HEK293 (cell line): ENCODE measurements around the gene GARIN5A.

Source experiments
- CTCF ChIP-seq: fragments of 450-650 bp; formaldehyde crosslinking; IDR thresholded peaks from 2 replicates; pipeline ENCODE4 v1.5.1; 2016; ENCODE audit warnings: missing biosample characterization, missing genetic modification characterization
- EGR2 ChIP-seq: fragments of 450-650 bp; formaldehyde crosslinking; IDR thresholded peaks from 2 replicates; pipeline ENCODE4 v1.5.1; 2016; ENCODE audit warnings: low read depth, missing biosample characterization, missing genetic modification characterization
- IKZF3 ChIP-seq: fragments of 450-650 bp; IDR thresholded peaks from 2 replicates; pipeline ENCODE4 v1.5.0; 2018; ENCODE audit warnings: missing biosample characterization, mild to moderate bottlenecking, missing genetic modification characterization, moderate library complexity
- MYNN ChIP-seq: fragments of 450-650 bp; formaldehyde crosslinking; IDR thresholded peaks from 2 replicates; pipeline ENCODE4 v1.5.1; 2016; ENCODE audit warnings: missing biosample characterization, missing genetic modification characterization, borderline replicate concordance
- ZBTB26 ChIP-seq: fragments of 450-650 bp; formaldehyde crosslinking; optimal IDR thresholded peaks from 2 replicates; pipeline ENCODE3; 2016; ENCODE audit warnings: missing biosample characterization, mild to moderate bottlenecking, missing genetic modification characterization
- ZNF214 ChIP-seq: fragments of 450-650 bp; formaldehyde crosslinking; IDR thresholded peaks from 2 replicates; pipeline ENCODE4 v1.5.1; 2017; ENCODE audit warnings: missing biosample characterization, mild to moderate bottlenecking, missing genetic modification characterization, borderline replicate concordance
- ZNF777 ChIP-seq: fragments of 450-650 bp; formaldehyde crosslinking; IDR thresholded peaks from 2 replicates; pipeline ENCODE4 v1.5.1; 2017; ENCODE audit warnings: missing biosample characterization, missing genetic modification characterization, borderline replicate concordance
- TF ChIP-seq, protein P1 (sequence below): fragments of 450-650 bp; IDR thresholded peaks from 2 replicates; pipeline ENCODE4 v1.5.1; 2018; ENCODE audit warnings: missing biosample characterization, missing genetic modification characterization
- TF ChIP-seq, protein P2 (sequence below): fragments of 450-650 bp; formaldehyde crosslinking; IDR thresholded peaks from 2 replicates; pipeline ENCODE4 v1.5.1; 2016; ENCODE audit warnings: missing biosample characterization, missing genetic modification characterization
- TF ChIP-seq, protein P3 (sequence below): IDR thresholded peaks from 2 replicates; pipeline ENCODE4 v1.6.1; 2011; ENCODE audit warnings: mild to moderate bottlenecking, low read depth, low read length, borderline replicate concordance

DNA sequence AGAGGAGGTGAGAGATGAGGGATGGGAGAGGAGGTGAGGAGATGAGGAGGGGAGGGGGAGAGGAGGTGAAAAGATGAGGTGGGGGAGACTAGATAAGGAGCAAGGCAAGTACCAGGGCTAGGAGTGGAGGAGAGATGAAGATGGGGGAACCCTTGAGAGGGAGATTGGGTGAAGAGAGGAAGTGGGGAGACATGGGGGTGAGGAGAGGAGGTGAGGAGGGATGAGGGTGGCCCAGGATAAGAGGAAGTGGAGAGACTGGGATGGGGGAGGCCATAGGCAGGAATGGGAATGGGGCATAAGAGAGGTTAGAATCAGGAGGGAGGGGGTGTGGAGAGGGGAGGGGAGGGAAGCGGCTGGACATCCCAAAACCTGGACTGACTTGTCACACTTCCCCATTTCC is 17.0 kb downstream of the GARIN5A start:
- TF ChIP-seq CTCF (tag by site-specific recombination) (no peak), ZNF214 (tag by site-specific recombination) (no peak), IKZF3 (tag by site-specific recombination) (no peak), MYNN (tag by site-specific recombination) (no peak), ZNF777 (no peak), EGR2 (tag by site-specific recombination) (no peak), ZBTB26 (tag by site-specific recombination) (no peak)
- TF ChIP-seq, protein P1, sequence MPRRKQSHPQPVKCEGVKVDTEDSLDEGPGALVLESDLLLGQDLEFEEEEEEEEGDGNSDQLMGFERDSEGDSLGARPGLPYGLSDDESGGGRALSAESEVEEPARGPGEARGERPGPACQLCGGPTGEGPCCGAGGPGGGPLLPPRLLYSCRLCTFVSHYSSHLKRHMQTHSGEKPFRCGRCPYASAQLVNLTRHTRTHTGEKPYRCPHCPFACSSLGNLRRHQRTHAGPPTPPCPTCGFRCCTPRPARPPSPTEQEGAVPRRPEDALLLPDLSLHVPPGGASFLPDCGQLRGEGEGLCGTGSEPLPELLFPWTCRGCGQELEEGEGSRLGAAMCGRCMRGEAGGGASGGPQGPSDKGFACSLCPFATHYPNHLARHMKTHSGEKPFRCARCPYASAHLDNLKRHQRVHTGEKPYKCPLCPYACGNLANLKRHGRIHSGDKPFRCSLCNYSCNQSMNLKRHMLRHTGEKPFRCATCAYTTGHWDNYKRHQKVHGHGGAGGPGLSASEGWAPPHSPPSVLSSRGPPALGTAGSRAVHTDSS (tag by site-specific recombination) = no peak
- TF ChIP-seq, protein P2, sequence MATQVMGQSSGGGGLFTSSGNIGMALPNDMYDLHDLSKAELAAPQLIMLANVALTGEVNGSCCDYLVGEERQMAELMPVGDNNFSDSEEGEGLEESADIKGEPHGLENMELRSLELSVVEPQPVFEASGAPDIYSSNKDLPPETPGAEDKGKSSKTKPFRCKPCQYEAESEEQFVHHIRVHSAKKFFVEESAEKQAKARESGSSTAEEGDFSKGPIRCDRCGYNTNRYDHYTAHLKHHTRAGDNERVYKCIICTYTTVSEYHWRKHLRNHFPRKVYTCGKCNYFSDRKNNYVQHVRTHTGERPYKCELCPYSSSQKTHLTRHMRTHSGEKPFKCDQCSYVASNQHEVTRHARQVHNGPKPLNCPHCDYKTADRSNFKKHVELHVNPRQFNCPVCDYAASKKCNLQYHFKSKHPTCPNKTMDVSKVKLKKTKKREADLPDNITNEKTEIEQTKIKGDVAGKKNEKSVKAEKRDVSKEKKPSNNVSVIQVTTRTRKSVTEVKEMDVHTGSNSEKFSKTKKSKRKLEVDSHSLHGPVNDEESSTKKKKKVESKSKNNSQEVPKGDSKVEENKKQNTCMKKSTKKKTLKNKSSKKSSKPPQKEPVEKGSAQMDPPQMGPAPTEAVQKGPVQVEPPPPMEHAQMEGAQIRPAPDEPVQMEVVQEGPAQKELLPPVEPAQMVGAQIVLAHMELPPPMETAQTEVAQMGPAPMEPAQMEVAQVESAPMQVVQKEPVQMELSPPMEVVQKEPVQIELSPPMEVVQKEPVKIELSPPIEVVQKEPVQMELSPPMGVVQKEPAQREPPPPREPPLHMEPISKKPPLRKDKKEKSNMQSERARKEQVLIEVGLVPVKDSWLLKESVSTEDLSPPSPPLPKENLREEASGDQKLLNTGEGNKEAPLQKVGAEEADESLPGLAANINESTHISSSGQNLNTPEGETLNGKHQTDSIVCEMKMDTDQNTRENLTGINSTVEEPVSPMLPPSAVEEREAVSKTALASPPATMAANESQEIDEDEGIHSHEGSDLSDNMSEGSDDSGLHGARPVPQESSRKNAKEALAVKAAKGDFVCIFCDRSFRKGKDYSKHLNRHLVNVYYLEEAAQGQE (tag by site-specific recombination) = no peak
- TF ChIP-seq, protein P3, sequence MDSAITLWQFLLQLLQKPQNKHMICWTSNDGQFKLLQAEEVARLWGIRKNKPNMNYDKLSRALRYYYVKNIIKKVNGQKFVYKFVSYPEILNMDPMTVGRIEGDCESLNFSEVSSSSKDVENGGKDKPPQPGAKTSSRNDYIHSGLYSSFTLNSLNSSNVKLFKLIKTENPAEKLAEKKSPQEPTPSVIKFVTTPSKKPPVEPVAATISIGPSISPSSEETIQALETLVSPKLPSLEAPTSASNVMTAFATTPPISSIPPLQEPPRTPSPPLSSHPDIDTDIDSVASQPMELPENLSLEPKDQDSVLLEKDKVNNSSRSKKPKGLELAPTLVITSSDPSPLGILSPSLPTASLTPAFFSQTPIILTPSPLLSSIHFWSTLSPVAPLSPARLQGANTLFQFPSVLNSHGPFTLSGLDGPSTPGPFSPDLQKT = no peak
